Measurements from ENCODE around the gene KNDC1.
"Not testable (repeated sequence)": the region's sequence is repeated elsewhere in the genome, so short reads cannot be mapped to it uniquely, and the experiment has no call there.

KNDC1 gene

GRCh38 chr10:133207627-133208026, 47.6 kb downstream of the KNDC1 start:
- no peak for DNase-seq

- DNase-seq = no peak
Measured at GRCh38 chr10:133208466-133208865, 48.4 kb downstream of the KNDC1 start.

- no peak for DNase-seq
Measured at GRCh38 chr10:133209117-133209516, 49.1 kb downstream of the KNDC1 start.

- no peak for DNase-seq
Measured at GRCh38 chr10:133209641-133210040, 49.6 kb downstream of the KNDC1 start.

- no peak for DNase-seq
Measured at GRCh38 chr10:133210398-133211140, 50.5 kb downstream of the KNDC1 start.

- DNase-seq = no peak
Measured at GRCh38 chr10:133211141-133211830, 51.3 kb downstream of the KNDC1 start.

GRCh38 chr10:133211959-133212852, 52.2 kb downstream of the KNDC1 start:
- DNase-seq = no peak

- no peak for DNase-seq
Measured at GRCh38 chr10:133212853-133213494, 53.0 kb downstream of the KNDC1 start.

- no peak for DNase-seq
Measured at GRCh38 chr10:133213641-133214467, 53.8 kb downstream of the KNDC1 start.

GRCh38 chr10:133214468-133215410, 54.7 kb downstream of the KNDC1 start:
- DNase-seq = no peak

- DNase-seq = no peak
Measured at GRCh38 chr10:133215586-133215985, 55.6 kb downstream of the KNDC1 start.

- no peak for DNase-seq
Measured at GRCh38 chr10:133216776-133217175, 56.8 kb downstream of the KNDC1 start.

- DNase-seq = no peak
Measured at GRCh38 chr10:133217800-133218589, 58.0 kb downstream of the KNDC1 start.

- DNase-seq = no peak
Measured at GRCh38 chr10:133218891-133219290, 58.9 kb downstream of the KNDC1 start.

GRCh38 chr10:133219782-133220181, 59.8 kb downstream of the KNDC1 start:
- DNase-seq = no peak

- DNase-seq = no peak
Measured at GRCh38 chr10:133221331-133221730, 61.3 kb downstream of the KNDC1 start.

- not testable (repeated sequence) for DNase-seq
Measured at GRCh38 chr10:133221756-133222155, 61.7 kb downstream of the KNDC1 start.

- DNase-seq = no peak
Measured at GRCh38 chr10:133224076-133224475, 64.1 kb downstream of the KNDC1 start.

- DNase-seq = no peak
Measured at GRCh38 chr10:133224756-133225372, 64.8 kb downstream of the KNDC1 start.
